HT1080 (cell line): ENCODE results near the gene HCST. TPM values are rescaled to one million over a fixed set of nuclear protein-coding genes. Genes with fewer than 3 reads are reported as not detected.
"Not testable (repeated sequence)": the region's sequence is repeated elsewhere in the genome, so short reads cannot be mapped to it uniquely, and the experiment has no call there.

Experiments used
- DNase-seq: peaks from one replicate; pipeline ENCODE4 v3.0.0-alpha.2; 2015; ENCODE audit warnings: low read depth
- total RNA-seq: library from RNA; depleted of rRNA; stranded (reverse); fragments of >200 nt; shearing (Covaris generic); gene quantifications from 2 replicates; pipeline ENCODE4 v1.2.3, GENCODE V29; 2014

The HCST gene
- total RNA-seq, 1 experiment from 2014 or later, result not detected

GRCh38 chr19:35879068-35879467 lies 23.3 kb upstream of the HCST start:
- DNase-seq, result no peak

GRCh38 chr19:35879770-35880317 lies 22.5 kb upstream of the HCST start:
- DNase-seq, result peak; percentile 86

- peak; percentile 54 for DNase-seq
These were observed 20.1 kb upstream of the HCST start for GRCh38 chr19:35882114-35882832.

- no peak for DNase-seq
These were observed 18.4 kb upstream of the HCST start for GRCh38 chr19:35883882-35884281.

GRCh38 chr19:35885225-35885738 lies 17.0 kb upstream of the HCST start:
- no peak for DNase-seq

- no peak for DNase-seq
These were observed 16.4 kb upstream of the HCST start for GRCh38 chr19:35885904-35886303.

GRCh38 chr19:35887197-35887596 lies 15.1 kb upstream of the HCST start:
- no peak for DNase-seq

GRCh38 chr19:35888398-35888797 lies 13.9 kb upstream of the HCST start:
- DNase-seq, result no peak

GRCh38 chr19:35889370-35890112 lies 12.8 kb upstream of the HCST start:
- no peak for DNase-seq

GRCh38 chr19:35890113-35890650 lies 12.1 kb upstream of the HCST start:
- no peak for DNase-seq

- DNase-seq, result not testable (repeated sequence)
These were observed 10.5 kb upstream of the HCST start for GRCh38 chr19:35891819-35892218.

- DNase-seq, result no peak
These were observed 8.0 kb upstream of the HCST start for GRCh38 chr19:35894342-35894741.

- no peak for DNase-seq
These were observed 6.3 kb upstream of the HCST start for GRCh38 chr19:35895911-35896642.

- DNase-seq, result no peak
These were observed 5.7 kb upstream of the HCST start for GRCh38 chr19:35896643-35897040.

GRCh38 chr19:35897706-35898451 lies 4.5 kb upstream of the HCST start:
- no peak for DNase-seq

GRCh38 chr19:35898499-35898809 lies 3.9 kb upstream of the HCST start:
- DNase-seq, result no peak

GRCh38 chr19:35899547-35900214 lies 2.6 kb upstream of the HCST start:
- DNase-seq, result peak; percentile 77

GRCh38 chr19:35901055-35901644 lies 1.2 kb upstream of the HCST start:
- no peak for DNase-seq

GRCh38 chr19:35902870-35903475 lies 644 bp downstream of the HCST start:
- DNase-seq, result no peak
